NCI-H1417 (cell line): ENCODE results near the gene NUSAP1.
"Not testable (repeated sequence)": the region's sequence is repeated elsewhere in the genome, so short reads cannot be mapped to it uniquely, and the experiment has no call there.

Experiments used
- DNase-seq, 3 experiments: peaks; one replicate each; lab custom pipeline; 2025; lab: John Stamatoyannopoulos, UW

Gene NUSAP1

GRCh38 chr15:41333026-41333562 lies 413 bp downstream of the NUSAP1 start:
- peak in 1 of 3 experiments; percentile 37 for DNase-seq

GRCh38 chr15:41334293-41335120 lies 1.8 kb downstream of the NUSAP1 start:
- peak in 1 of 3 experiments; percentile 24 for DNase-seq

- no peak for DNase-seq
Observed at GRCh38 chr15:41336549-41336948, 3.9 kb downstream of the NUSAP1 start.

GRCh38 chr15:41337047-41337446 lies 4.4 kb downstream of the NUSAP1 start:
- no peak for DNase-seq

GRCh38 chr15:41337631-41338522 lies 5.2 kb downstream of the NUSAP1 start:
- DNase-seq, result no peak

- DNase-seq, result no peak
Observed at GRCh38 chr15:41340189-41340695, 7.6 kb downstream of the NUSAP1 start.

GRCh38 chr15:41341519-41341918 lies 8.8 kb downstream of the NUSAP1 start:
- no peak for DNase-seq

- DNase-seq, result no peak
Observed at GRCh38 chr15:41347236-41347635, 14.6 kb downstream of the NUSAP1 start.

GRCh38 chr15:41350057-41350717 lies 17.5 kb downstream of the NUSAP1 start:
- no peak for DNase-seq

GRCh38 chr15:41354371-41354770 lies 21.7 kb downstream of the NUSAP1 start:
- DNase-seq, result no peak

- DNase-seq, result no peak
Observed at GRCh38 chr15:41367418-41367817, 34.7 kb downstream of the NUSAP1 start.

GRCh38 chr15:41377978-41378377 lies 45.3 kb downstream of the NUSAP1 start:
- no peak for DNase-seq

GRCh38 chr15:41383974-41384749 lies 51.5 kb downstream of the NUSAP1 start:
- not testable (repeated sequence) for DNase-seq

- no peak for DNase-seq
Observed at GRCh38 chr15:41387646-41388045, 55.0 kb downstream of the NUSAP1 start.

- DNase-seq, result no peak
Observed at GRCh38 chr15:41392659-41393058, 60.0 kb downstream of the NUSAP1 start.

- no peak for DNase-seq
Observed at GRCh38 chr15:41394924-41395323, 62.2 kb downstream of the NUSAP1 start.

GRCh38 chr15:41396111-41396510 lies 63.4 kb downstream of the NUSAP1 start:
- DNase-seq, result no peak

- peak in 1 of 3 experiments; percentile 34 for DNase-seq
Observed at GRCh38 chr15:41401904-41402267, 69.2 kb downstream of the NUSAP1 start.

- no peak for DNase-seq
Observed at GRCh38 chr15:41407341-41407740, 74.7 kb downstream of the NUSAP1 start.

- no peak for DNase-seq
Observed at GRCh38 chr15:41408234-41408641, 75.6 kb downstream of the NUSAP1 start.

- no peak for DNase-seq
Observed at GRCh38 chr15:41411031-41411430, 78.3 kb downstream of the NUSAP1 start.
